ENCODE results near the gene TSPAN31.
"Not testable (repeated sequence)": the region's sequence is repeated elsewhere in the genome, so short reads cannot be mapped to it uniquely, and the experiment has no call there.

Gene TSPAN31

GRCh38 chr12:57769594-57769993 lies 24.8 kb downstream of the TSPAN31 start:
- no peak for DNase-seq

GRCh38 chr12:57770734-57771133 lies 25.9 kb downstream of the TSPAN31 start:
- DNase-seq: no peak

- DNase-seq: peak; percentile 86 to 88
Observed at GRCh38 chr12:57771236-57771872, 26.5 kb downstream of the TSPAN31 start.

- peak; percentile 93 to 94 for DNase-seq
Observed at GRCh38 chr12:57771873-57772428, 27.1 kb downstream of the TSPAN31 start, which contains the start of gene METTL1. Gene METTL1 (minus strand): TSS chr12:57772105. CDS start chr12:57772083, 22 bp downstream.

GRCh38 chr12:57772429-57773322 lies 27.8 kb downstream of the TSPAN31 start, which contains the start of gene EEF1AKMT3:
Gene EEF1AKMT3 (plus strand): TSS chr12:57772614. CDS start chr12:57772725, 111 bp downstream.
- DNase-seq: peak; percentile 67 to 77

- not testable (repeated sequence) for DNase-seq
Observed at GRCh38 chr12:57774634-57775033, 29.8 kb downstream of the TSPAN31 start.

GRCh38 chr12:57775044-57775443 lies 30.2 kb downstream of the TSPAN31 start:
- DNase-seq: no peak

- DNase-seq: no peak
Observed at GRCh38 chr12:57775563-57776246, 30.9 kb downstream of the TSPAN31 start.

GRCh38 chr12:57776247-57776587 lies 31.4 kb downstream of the TSPAN31 start:
- DNase-seq: no peak

GRCh38 chr12:57777367-57777766 lies 32.5 kb downstream of the TSPAN31 start:
- DNase-seq: no peak

- no peak for DNase-seq
Observed at GRCh38 chr12:57777911-57778310, 33.1 kb downstream of the TSPAN31 start.

- DNase-seq: no peak
Observed at GRCh38 chr12:57779736-57780135, 34.9 kb downstream of the TSPAN31 start.

- no peak for DNase-seq
Observed at GRCh38 chr12:57780284-57780897, 35.6 kb downstream of the TSPAN31 start.

GRCh38 chr12:57781244-57781643 lies 36.4 kb downstream of the TSPAN31 start:
- no peak for DNase-seq

GRCh38 chr12:57781801-57782200 lies 37.0 kb downstream of the TSPAN31 start:
- DNase-seq: no peak

- DNase-seq: no peak
Observed at GRCh38 chr12:57782243-57782607, 37.4 kb downstream of the TSPAN31 start.

GRCh38 chr12:57782608-57783465 lies 38.0 kb downstream of the TSPAN31 start, which contains the start of gene TSFM:
Gene TSFM (plus strand): TSS chr12:57782787. CDS start chr12:57782802, 15 bp downstream.
- peak; percentile 81 to 90 for DNase-seq

GRCh38 chr12:57783466-57783801 lies 38.6 kb downstream of the TSPAN31 start:
- DNase-seq: no peak

- DNase-seq: no peak
Observed at GRCh38 chr12:57783861-57784260, 39.0 kb downstream of the TSPAN31 start.

GRCh38 chr12:57793920-57794319 lies 49.1 kb downstream of the TSPAN31 start:
- DNase-seq: no peak

GRCh38 chr12:57795354-57795753 lies 50.5 kb downstream of the TSPAN31 start:
- DNase-seq: no peak

GRCh38 chr12:57796996-57797395 lies 52.2 kb downstream of the TSPAN31 start:
- no peak for DNase-seq

Measured in NCI-H524 (cell line).